Inferior parietal cortex (tissue), 1 donor: ENCODE results near the gene NEK3.
A peak's percentile ranks its signal among the peaks of the same experiment; 100 is the strongest.
"Not testable (repeated sequence)": the region's sequence is repeated elsewhere in the genome, so short reads cannot be mapped to it uniquely, and the experiment has no call there.

Experiments
- DNase-seq: peaks from one replicate; pipeline ENCODE4 v3.0.0-alpha.2; 2016; ENCODE audit errors: extremely low spot score

Gene NEK3

DNA sequence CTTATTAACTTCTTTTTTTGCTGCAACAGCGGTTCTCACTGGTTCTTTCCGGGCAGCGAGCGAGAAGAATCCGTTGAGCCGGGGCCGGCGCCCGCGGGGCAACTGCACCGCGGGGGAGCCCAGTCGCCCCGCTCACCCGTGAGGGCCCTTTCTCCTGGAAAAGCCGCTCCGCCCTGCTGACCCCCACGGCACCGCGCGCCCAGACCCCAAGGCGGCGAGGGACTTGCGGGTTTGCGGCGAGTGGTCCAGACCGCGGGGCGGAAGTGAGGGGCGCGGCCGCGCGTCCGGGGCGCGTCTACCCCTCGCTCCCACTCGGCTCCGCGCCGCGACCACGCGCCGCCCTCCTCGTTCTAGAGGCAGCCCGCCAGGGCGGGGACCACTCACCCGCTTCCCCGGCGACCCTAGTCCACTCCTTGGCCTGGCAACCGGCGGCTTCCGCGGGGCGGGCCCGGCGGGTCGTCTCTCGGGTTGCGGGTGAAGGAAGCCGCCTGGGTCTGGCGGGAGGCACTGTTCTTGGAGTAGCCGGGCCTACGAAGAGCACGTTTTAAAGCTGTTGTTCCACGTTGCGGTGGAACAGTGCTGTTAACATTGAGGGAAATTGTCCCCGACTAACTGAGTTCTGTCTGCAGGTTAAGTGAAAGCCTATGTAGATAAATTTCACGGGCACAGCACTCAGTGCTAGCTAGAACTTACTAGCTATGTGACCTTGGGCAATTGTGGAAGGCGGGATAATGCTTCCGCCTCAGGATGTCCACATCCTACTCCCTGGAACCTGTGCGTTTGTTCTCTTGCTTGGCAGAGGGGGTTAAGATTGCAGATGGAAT is at the start of gene NEK3:
Gene NEK3, minus strand, starts transcription at position 439 of the 824 bp plus-strand sequence. CDS start 3,406 bp downstream, outside the sequence.
- peak; percentile 54 for DNase-seq

DNA sequence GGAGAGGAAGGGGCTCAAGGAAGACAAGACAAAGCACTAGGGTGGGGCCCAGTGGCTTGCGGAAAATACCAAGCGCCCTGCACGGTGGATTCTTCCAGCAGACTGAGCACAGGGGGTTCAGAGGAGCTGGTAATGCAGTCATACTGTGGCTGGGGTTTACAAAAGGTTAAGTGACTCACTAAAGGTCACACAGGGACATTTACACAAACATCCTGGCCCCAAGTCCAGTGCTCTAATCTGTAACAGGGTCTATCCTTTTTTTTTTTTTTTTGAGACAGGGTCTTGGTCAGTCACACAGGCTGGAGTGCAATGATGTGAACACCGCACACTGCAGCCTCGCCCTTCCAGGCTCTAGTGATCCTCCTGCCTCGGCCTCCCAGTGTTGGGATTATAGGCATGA is 49.0 kb upstream of the NEK3 start:
- not testable (repeated sequence) for DNase-seq

- DNase-seq: not testable (repeated sequence)
Measured at GRCh38 chr13:52207896-52208295, 48.5 kb upstream of the NEK3 start.

- not testable (repeated sequence) for DNase-seq
Measured at GRCh38 chr13:52207337-52207736, 47.9 kb upstream of the NEK3 start.

- not testable (repeated sequence) for DNase-seq
Measured at GRCh38 chr13:52204546-52204945, 45.1 kb upstream of the NEK3 start.

- not testable (repeated sequence) for DNase-seq
Measured at GRCh38 chr13:52203864-52204263, 44.5 kb upstream of the NEK3 start.

GRCh38 chr13:52202506-52202905 is 43.1 kb upstream of the NEK3 start:
- DNase-seq: not testable (repeated sequence)

- peak; percentile 80 for DNase-seq
Measured at GRCh38 chr13:52201439-52202193, 42.2 kb upstream of the NEK3 start.

DNA sequence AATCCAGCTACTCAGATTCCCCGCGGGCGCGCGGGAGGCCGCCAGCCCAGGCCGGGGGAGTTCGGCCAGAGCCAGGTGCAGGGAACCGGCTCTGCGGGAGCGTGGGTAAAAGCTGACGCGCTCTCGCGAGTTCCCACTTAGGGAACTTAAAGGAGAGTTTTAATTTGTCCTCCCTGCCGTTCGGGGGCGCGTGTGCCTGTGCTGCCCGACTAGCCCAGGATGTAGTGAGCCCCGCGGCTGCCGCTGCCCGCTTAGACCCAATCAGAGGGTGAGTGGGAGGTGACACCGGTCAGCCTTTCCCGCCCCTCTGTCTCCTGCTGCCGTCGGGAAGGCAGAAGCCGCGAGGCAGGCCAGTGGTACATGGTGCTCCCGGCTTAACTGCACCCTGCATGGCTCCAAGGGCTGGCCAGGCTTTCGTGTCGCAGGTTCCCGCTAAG is 36.0 kb upstream of the NEK3 start:
- DNase-seq: no peak

- DNase-seq: peak; percentile 92
Measured at GRCh38 chr13:52194184-52194868, 34.9 kb upstream of the NEK3 start.

- DNase-seq: not testable (repeated sequence)
Measured at GRCh38 chr13:52193587-52194183, 34.3 kb upstream of the NEK3 start.

- DNase-seq: not testable (repeated sequence)
Measured at GRCh38 chr13:52187424-52188187, 28.2 kb upstream of the NEK3 start.

DNA sequence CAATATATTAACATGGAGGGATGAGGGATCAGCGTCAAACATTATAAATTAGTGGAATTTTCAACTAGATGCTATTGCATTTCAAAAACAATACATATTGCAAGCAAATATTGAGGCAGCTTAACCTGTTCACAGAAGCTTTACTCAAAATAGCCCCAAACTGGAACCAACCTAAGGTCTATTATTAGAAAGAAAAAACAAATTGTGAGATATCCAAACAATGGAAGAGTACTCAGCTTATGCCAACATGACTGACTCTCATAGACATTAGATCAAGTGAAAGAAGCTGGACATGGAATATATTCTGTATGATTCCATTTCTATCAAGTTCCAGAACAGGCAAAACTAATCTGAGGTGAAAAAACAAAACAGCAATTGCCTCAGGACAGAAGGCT is 27.6 kb upstream of the NEK3 start:
- DNase-seq: peak; percentile 15

GRCh38 chr13:52181316-52181954 is 22.0 kb upstream of the NEK3 start:
- not testable (repeated sequence) for DNase-seq

GRCh38 chr13:52179925-52180324 is 20.5 kb upstream of the NEK3 start:
- DNase-seq: no peak

DNA sequence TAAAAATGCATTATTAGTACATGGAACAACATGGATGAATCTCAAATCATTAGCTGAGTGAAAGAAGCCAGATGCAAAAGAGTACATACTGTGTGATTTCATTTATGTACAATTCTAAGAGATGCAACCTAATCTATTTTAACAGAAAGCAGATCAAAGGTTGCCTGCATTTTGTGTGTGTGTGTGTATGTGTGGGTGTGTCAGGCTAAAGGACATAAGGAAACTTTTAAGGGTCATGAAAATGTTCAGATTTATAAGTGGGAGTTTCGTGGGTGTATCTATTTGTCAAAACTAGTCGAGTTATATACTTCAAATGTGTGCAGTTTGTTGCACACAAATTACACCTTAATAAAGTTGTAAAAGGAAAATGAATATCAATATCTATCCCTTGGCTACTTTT is 17.9 kb upstream of the NEK3 start:
- DNase-seq: no peak

- not testable (repeated sequence) for DNase-seq
Measured at GRCh38 chr13:52173970-52174369, 14.6 kb upstream of the NEK3 start.

GRCh38 chr13:52173373-52173772 is 14.0 kb upstream of the NEK3 start:
- no peak for DNase-seq

DNA sequence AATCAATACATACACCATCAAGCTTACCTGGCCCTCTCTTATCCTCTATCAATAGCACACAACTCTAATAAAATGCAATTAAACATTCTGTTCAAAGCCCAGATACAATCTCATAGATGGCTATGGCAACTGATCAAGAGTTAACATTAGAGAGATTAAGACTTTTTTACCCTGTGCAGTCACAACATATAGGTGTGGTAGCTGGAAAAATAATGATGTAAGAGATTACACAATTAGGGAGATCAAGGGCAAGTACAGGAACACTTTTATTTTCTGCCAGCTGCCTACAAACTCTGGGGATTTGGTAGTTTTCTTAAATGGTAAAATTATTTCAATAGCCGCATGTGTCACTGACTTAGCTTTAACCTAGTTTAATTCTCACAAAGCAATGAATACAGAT is 12.3 kb upstream of the NEK3 start:
- DNase-seq: not testable (repeated sequence)

DNA sequence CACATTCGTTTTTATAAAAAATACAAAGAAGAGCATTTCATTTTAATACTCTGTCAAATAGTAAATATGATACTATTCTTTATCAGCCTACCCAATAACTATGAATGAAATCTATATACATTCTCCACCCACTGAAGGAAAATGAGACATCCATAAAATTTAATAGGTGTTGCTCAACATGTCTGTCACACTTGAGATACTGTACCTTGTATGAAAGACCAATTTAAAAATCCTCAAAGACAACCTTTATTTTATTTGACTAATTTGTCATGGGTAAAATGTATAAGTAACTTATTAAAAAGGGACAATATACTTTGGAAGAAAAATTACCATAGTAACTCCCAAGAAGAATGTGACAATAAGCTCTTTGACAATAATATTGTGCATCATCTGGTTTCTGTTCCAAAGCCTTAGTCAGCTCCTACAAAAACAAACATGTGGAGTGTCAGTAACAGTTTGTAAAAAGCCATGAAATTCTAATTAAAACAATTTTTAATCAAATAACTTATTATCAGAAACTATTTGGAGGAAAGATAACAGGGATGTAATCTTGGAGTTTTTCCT is 11.5 kb upstream of the NEK3 start:
- peak; percentile 32 for DNase-seq
